Activated T-helper 17 cell treated with anti-CD3 and anti-CD28 coated beads, Interleukin-2, amount 50 U/mL, for 72 hours (primary cell): Measurements from ENCODE around the gene TGFBR3L. TPM values are rescaled to one million over a fixed set of nuclear protein-coding genes. Genes with fewer than 3 reads are reported as not detected.
"Not testable (repeated sequence)": the region's sequence is repeated elsewhere in the genome, so short reads cannot be mapped to it uniquely, and the experiment has no call there.

ENCODE experiments used
- ATAC-seq: fragments of 150-1000 bp; cut with Tn5 transposase; replicated peaks from 2 replicates; pipeline ENCODE4 v1.10.0; 2021; ENCODE audit warnings: mild to moderate bottlenecking, moderate library complexity
- H3K27ac Mint-ChIP-seq: one replicate; pipeline ENCODE4 v1.8.0; 2022; ENCODE audit warnings: mixed read lengths
- H3K27me3 Mint-ChIP-seq: one replicate; pipeline ENCODE4 v1.8.0; 2022; ENCODE audit warnings: mixed read lengths
- H3K36me3 Mint-ChIP-seq: one replicate; pipeline ENCODE4 v1.8.0; 2022; ENCODE audit warnings: low read depth, mild to moderate bottlenecking, mixed read lengths
- H3K4me1 Mint-ChIP-seq: one replicate; pipeline ENCODE4 v1.8.0; 2022; ENCODE audit warnings: mixed read lengths
- H3K4me3 Mint-ChIP-seq: one replicate; pipeline ENCODE4 v1.8.0; 2022; ENCODE audit warnings: mild to moderate bottlenecking, mixed read lengths
- H3K9me3 Mint-ChIP-seq: one replicate; pipeline ENCODE4 v1.8.0; 2022; ENCODE audit warnings: mixed read lengths
- total RNA-seq, 2 donors: library from RNA; stranded (reverse); gene quantifications; one replicate each; pipeline ENCODE4 v1.2.3, GENCODE V29; 2022

Gene TGFBR3L
- total RNA-seq, 2 donors from 2014 or later: 3.7 to 7.6 TPM

GRCh38 chr19:7953576-7953975, 38.9 kb downstream of the TGFBR3L start:
- Mint-ChIP-seq H3K27ac (no peak overlapping the region), H3K4me1 (no peaks in the 10 kb centered on the region), H3K27me3 (no peaks in the 10 kb centered on the region), H3K36me3 (peaks cover 6% of the 10 kb centered on the region), H3K9me3 (no peaks in the 10 kb centered on the region), H3K4me3 (no peak overlapping the region)
- no peak for ATAC-seq

GRCh38 chr19:7955696-7956095, 41.1 kb downstream of the TGFBR3L start:
- Mint-ChIP-seq H3K9me3 (no peaks in the 10 kb centered on the region), H3K4me3 (no peak overlapping the region), H3K27ac (no peak overlapping the region), H3K36me3 (peaks cover 13% of the 10 kb centered on the region), H3K4me1 (no peaks in the 10 kb centered on the region), H3K27me3 (no peaks in the 10 kb centered on the region)
- no peak for ATAC-seq

DNA sequence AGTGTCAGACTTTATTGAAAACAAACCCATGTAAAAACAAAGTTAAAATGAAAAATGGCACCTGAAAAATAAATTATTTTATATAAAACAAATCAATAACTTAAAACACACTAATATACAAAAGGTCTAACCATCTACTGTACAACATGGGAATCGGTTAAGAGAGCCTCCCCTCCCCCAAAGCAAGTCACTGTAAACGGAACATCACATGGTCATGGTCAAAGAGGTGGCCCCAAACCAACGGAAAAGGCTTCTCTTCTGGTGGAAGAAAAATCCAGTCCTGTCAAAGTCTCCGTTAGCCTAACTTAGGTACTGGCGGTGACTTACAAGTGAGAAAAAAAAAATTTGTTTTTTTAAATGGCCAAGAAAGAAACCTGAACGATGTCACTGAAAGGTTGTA, 44.6 kb downstream of the TGFBR3L start:
- no peaks in the 10 kb centered on the region for H3K9me3 Mint-ChIP-seq
- no peak overlapping the region for H3K27ac Mint-ChIP-seq
- peaks cover 39% of the 10 kb centered on the region for H3K36me3 Mint-ChIP-seq
- no peaks in the 10 kb centered on the region for H3K27me3 Mint-ChIP-seq
- no peaks in the 10 kb centered on the region for H3K4me1 Mint-ChIP-seq
- no peak overlapping the region for H3K4me3 Mint-ChIP-seq
- no peak for ATAC-seq

- not testable (repeated sequence) for ATAC-seq, H3K4me1 Mint-ChIP-seq, H3K4me3 Mint-ChIP-seq, H3K27ac Mint-ChIP-seq, H3K9me3 Mint-ChIP-seq, H3K27me3 Mint-ChIP-seq
- peaks cover 53% of the 10 kb centered on the region for H3K36me3 Mint-ChIP-seq
Measured at GRCh38 chr19:7961082-7961481, 46.5 kb downstream of the TGFBR3L start.

DNA sequence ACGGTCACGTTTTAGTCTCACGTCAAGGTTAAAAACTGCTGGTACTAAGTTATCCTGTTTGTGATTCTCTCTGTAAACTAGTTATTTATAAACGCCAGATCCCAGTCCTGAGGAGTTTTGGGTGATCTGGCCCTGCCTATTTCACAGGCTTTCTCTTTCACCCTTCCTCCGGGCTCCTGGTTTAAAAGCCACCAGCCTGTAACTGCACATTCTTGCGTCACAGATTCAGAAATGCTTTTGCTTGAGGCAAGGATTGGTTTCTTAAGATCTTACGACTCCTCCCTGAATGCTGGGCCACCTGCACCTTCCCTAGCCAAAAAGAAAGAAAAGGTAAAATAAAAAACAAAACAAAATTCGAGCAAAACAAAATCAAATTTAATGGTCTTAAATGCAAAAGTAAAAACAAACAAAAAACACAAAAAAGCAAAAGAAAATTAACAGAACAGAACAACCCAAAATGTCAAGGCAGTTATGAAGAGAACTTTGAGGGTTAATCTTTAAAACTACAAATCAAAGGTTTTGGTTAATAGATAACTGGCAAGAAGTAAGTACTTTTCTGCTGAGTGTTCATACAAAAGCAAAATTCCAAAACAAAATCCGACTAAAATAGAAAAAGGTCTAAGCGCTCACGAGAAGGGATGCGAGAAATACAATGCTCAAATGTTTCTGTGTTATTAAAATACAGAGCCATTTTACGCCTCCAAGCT, 47.4 kb downstream of the TGFBR3L start:
- no peak for ATAC-seq
- no peaks in the 10 kb centered on the region for H3K27me3 Mint-ChIP-seq

GRCh38 chr19:7962644-7963268, 48.1 kb downstream of the TGFBR3L start:
- no peak overlapping the region for H3K4me3 Mint-ChIP-seq
- no peak for ATAC-seq
- H3K4me1 Mint-ChIP-seq: no peaks in the 10 kb centered on the region
- H3K36me3 Mint-ChIP-seq: peaks cover 63% of the 10 kb centered on the region
- H3K9me3 Mint-ChIP-seq: no peaks in the 10 kb centered on the region
- no peak overlapping the region for H3K27ac Mint-ChIP-seq
- no peaks in the 10 kb centered on the region for H3K27me3 Mint-ChIP-seq

More for the DNA sequence above, 47.4 kb downstream of the TGFBR3L start:
- H3K4me3 Mint-ChIP-seq: no peak overlapping the region
- H3K9me3 Mint-ChIP-seq: no peaks in the 10 kb centered on the region
- peak overlapping the region; percentile 48 for H3K27ac Mint-ChIP-seq
- peaks cover 60% of the 10 kb centered on the region for H3K36me3 Mint-ChIP-seq
- no peaks in the 10 kb centered on the region for H3K4me1 Mint-ChIP-seq

DNA sequence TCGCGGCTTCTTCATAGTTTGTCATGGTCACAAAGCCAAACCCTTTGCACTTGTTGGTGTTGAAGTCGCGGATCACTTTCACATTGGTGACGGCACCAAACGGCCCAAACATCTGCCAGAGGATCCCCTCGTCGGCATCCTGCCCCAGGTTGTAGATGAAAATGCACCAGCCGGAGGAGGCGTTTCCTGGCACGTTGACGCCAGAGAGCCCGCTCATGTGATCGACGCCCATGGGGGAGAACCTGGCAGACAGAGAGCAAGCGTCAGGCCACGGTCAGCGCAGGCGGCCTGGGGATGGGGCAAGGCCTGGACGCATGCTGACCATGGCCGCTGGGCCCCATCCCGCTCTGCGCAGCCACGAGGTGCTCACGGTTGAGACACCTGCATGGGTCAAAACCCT, 48.9 kb downstream of the TGFBR3L start:
- no peak for ATAC-seq
- Mint-ChIP-seq H3K36me3 (peaks cover 71% of the 10 kb centered on the region), H3K4me1 (no peaks in the 10 kb centered on the region), H3K4me3 (no peak overlapping the region), H3K27me3 (no peaks in the 10 kb centered on the region), H3K27ac (no peak overlapping the region), H3K9me3 (no peaks in the 10 kb centered on the region)

DNA sequence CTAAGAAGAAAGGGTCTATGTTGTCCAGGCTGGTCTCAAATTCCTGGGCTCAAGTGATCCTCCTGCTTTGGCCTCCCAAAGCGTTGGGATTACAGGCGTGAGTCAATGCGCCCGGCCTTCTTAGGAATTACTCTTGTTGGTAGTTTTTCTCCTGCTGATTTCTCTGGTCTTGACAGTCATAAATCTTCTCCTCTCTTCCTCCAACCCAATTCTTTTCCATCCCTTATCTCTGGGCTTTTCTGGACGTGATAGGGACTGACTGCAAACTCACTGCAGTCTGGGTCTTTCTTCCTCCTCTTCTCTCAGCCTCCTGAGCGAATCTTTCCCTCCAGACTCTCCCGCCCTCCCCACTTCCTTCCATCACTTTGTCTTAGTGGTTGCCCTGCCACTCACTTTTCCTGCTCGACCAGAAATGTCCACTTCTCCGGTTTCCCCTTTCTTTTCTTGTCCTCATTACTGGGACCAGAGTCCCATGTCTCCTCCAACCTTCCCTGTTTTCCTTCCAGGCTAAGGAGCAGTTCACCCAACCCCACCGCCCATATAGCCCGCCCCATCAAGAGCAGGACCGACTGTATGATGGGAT, 50.7 kb downstream of the TGFBR3L start:
- H3K27ac Mint-ChIP-seq: peak overlapping the region; percentile 17

DNA sequence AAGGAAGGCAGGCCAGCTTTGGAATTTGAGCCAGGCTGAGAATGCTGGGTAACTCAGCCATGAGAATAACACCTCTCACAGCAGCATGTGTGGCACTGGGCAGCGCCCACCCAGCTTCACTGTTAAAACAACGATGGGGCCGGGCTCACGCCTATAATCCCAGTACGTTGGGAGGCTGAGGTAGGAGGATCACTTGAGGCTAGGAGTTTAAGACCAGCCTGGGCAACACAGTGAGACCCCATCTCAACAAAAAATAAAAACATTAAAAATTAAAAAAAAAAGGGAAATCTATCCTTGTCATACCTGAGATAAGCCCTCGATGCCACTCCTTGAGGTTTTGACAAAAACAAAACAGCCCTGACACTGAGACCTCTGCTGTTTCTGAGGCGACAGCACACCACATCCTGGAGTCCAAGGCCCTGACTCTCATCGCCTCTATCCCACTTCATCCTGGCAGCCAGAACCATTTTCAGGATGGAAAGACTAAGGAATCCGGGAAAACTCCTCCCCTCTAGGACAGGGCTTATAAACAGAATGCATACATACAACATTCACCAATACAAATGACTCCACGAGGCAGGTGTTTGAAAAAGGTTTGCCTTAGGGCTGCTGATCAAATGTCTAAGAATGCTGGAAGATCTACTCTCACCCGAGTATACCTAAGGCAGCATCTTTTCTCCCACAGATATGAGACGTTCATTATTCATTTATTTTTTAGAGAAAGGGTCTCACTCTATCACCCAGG, 51.5 kb downstream of the TGFBR3L start:
- Mint-ChIP-seq H3K27me3 (no peaks in the 10 kb centered on the region), H3K4me1 (no peaks in the 10 kb centered on the region), H3K27ac (no peak overlapping the region), H3K9me3 (no peaks in the 10 kb centered on the region), H3K4me3 (no peak overlapping the region), H3K36me3 (peaks cover 75% of the 10 kb centered on the region)
- no peak for ATAC-seq

More for the DNA sequence above, 50.7 kb downstream of the TGFBR3L start:
- no peaks in the 10 kb centered on the region for H3K27me3 Mint-ChIP-seq
- peaks cover 73% of the 10 kb centered on the region for H3K36me3 Mint-ChIP-seq
- H3K4me1 Mint-ChIP-seq: no peaks in the 10 kb centered on the region
- H3K9me3 Mint-ChIP-seq: no peaks in the 10 kb centered on the region
- no peak overlapping the region for H3K4me3 Mint-ChIP-seq
- no peak for ATAC-seq

- Mint-ChIP-seq H3K4me3 (no peak overlapping the region), H3K27ac (no peak overlapping the region), H3K9me3 (no peaks in the 10 kb centered on the region), H3K4me1 (no peaks in the 10 kb centered on the region), H3K36me3 (peaks cover 64% of the 10 kb centered on the region), H3K27me3 (no peaks in the 10 kb centered on the region)
- ATAC-seq: no peak
Measured at GRCh38 chr19:7968008-7968795, 53.6 kb downstream of the TGFBR3L start.

Other genes starting within 250 kb of the TGFBR3L start
- gene RETN, start 245.8 kb upstream of the TGFBR3L start, total RNA-seq: not detected
- not detected for gene MCEMP1, start 237.7 kb upstream of the TGFBR3L start, total RNA-seq
- 10 to 100 TPM; 61.8 to 82.5 TPM for gene TRAPPC5, start 234.0 kb upstream of the TGFBR3L start, total RNA-seq
- 1 to 10 TPM in 1 of 2 donors, under 1 TPM in 1; 0.65 to 2.8 TPM for gene FCER2, start 212.7 kb upstream of the TGFBR3L start, total RNA-seq
- not detected for gene CLEC4G, start 182.7 kb upstream of the TGFBR3L start, total RNA-seq
- not detected for gene CD209, start 167.3 kb upstream of the TGFBR3L start, total RNA-seq
- not detected for gene CLEC4M, start 151.6 kb upstream of the TGFBR3L start, total RNA-seq
- 1 to 10 TPM; 3.6 to 4.5 TPM for gene EVI5L, start 84.6 kb upstream of the TGFBR3L start, total RNA-seq
- gene PRR36, start 40.4 kb upstream of the TGFBR3L start, total RNA-seq: under 1 TPM; 0.19 to 0.21 TPM
- not detected for gene LRRC8E, start 26.3 kb upstream of the TGFBR3L start, total RNA-seq
- 10 to 100 TPM; 39.0 to 46.3 TPM for gene MAP2K7, start 11.0 kb upstream of the TGFBR3L start, total RNA-seq
- gene SNAPC2, start 5.5 kb downstream of the TGFBR3L start, total RNA-seq: 10 to 100 TPM; 16.4 to 20.9 TPM
- gene CTXN1, start 11.3 kb downstream of the TGFBR3L start, total RNA-seq: under 1 TPM in 1 of 2 donors, not detected in 1; 0.19 TPM
- gene TIMM44, start 28.8 kb downstream of the TGFBR3L start, total RNA-seq: 10 to 100 TPM; 49.8 to 81.5 TPM
- 100 to 1,000 TPM in 1 of 2 donors, 10 to 100 TPM in 1; 81.6 to 155 TPM for gene ELAVL1, start 90.8 kb downstream of the TGFBR3L start, total RNA-seq
- under 1 TPM in 1 of 2 donors, not detected in 1; 0.48 TPM for gene CCL25, start 137.9 kb downstream of the TGFBR3L start, total RNA-seq
- gene FBN3, start 234.8 kb downstream of the TGFBR3L start, total RNA-seq: under 1 TPM in 1 of 2 donors, not detected in 1; 0.05 TPM